Sigmoid colon (tissue), 7 donors: ENCODE data around the gene KLK5. TPM values are rescaled to one million over a fixed set of nuclear protein-coding genes. Genes with fewer than 3 reads are reported as not detected.

Experiments
- DNase-seq: peaks from one replicate; pipeline ENCODE4 v3.0.0-alpha.2; 2019
- H3K27ac ChIP-seq, 4 donors: fragments of 200-600 bp; sonication (generic); one replicate each; pipeline ENCODE4 v1.5.1; 2016 to 2019; ENCODE audit warnings: mild to moderate bottlenecking in 1 of 4
- H3K27me3 ChIP-seq, 3 donors: fragments of 200-600 bp; sonication (generic); one replicate each; pipeline ENCODE4 v1.5.1; 2019; ENCODE audit warnings: mild to moderate bottlenecking in 1 of 3
- H3K36me3 ChIP-seq, 4 donors: fragments of 200-600 bp; sonication (generic); one replicate each; pipeline ENCODE4 v1.5.1; 2016 to 2019
- H3K4me1 ChIP-seq, 4 donors: fragments of 200-600 bp; sonication (generic); one replicate each; pipeline ENCODE4 v1.5.1; 2017 to 2019
- H3K4me3 ChIP-seq, 4 donors: fragments of 200-600 bp; sonication (generic); one replicate each; pipeline ENCODE4 v1.5.1; 2017 to 2019; ENCODE audit warnings: mild to moderate bottlenecking in 2 of 4, moderate library complexity in 1 of 4
- H3K9me3 ChIP-seq, 4 donors: fragments of 200-600 bp in 3 of 4; sonication (generic) in 3 of 4; one replicate each; pipeline versions ENCODE4 v1.5.1 to v1.6.1; 2013 to 2019
- EP300 ChIP-seq, 4 donors: sonication (generic); formaldehyde crosslinking; IDR thresholded peaks; one replicate each; pipeline ENCODE4 v1.6.1; 2017; ENCODE audit warnings: antibody characterized with exemption in 4 of 4
- POLR2A ChIP-seq, 2 donors: fragments of 450-650 bp; IDR thresholded peaks; one replicate each; pipeline ENCODE4 v1.6.1; 2016; ENCODE audit warnings: antibody characterized with exemption in 2 of 2, mild to moderate bottlenecking in 2 of 2, moderate library complexity in 2 of 2
- POLR2AphosphoS5 ChIP-seq, 4 donors: sonication (generic); formaldehyde crosslinking; IDR thresholded peaks; one replicate each; pipeline ENCODE4 v1.6.1; 2017; ENCODE audit warnings: antibody characterized with exemption in 4 of 4
- WGBS, 2 donors: extraction: QIAGEN DNeasy Blood & Tissue Kit; methylation state at CpG; one replicate each; pipeline ENCODE4 v1.1.7; 2013; 5-methylcytosine and 5-hydroxymethylcytosine counted together
- intact Hi-C: fragments of 100-400 bp; cut with DNase I; formaldehyde crosslinking; loops from one replicate; pipeline ENCODE4 v1.15.1; 2023
- polyA plus RNA-seq, 3 donors: library from polyadenylated mRNA; stranded (reverse); fragments of 200-250 nt; gene quantifications; one replicate each; pipeline ENCODE4 v1.2.3, GENCODE V29; 2013
- total RNA-seq, 4 donors: library from RNA; depleted of rRNA; stranded (reverse); fragments of >200 nt; gene quantifications; one replicate each; pipeline ENCODE4 v1.1.0, GENCODE V29; 2016
- TF ChIP-seq, protein P1 (sequence below), 4 experiments: fragments of 450-650 bp in 3 of 4; fragments of 200-600 bp in 1 of 4; IDR thresholded peaks; one replicate each; pipeline ENCODE4 v1.5.1; 2016 to 2019; ENCODE audit warnings: antibody characterized with exemption in 4 of 4, mild to moderate bottlenecking in 3 of 4, moderate library complexity in 2 of 4
- donor health status: healthy with polysubstance abuse.
- donor health status: Bipolar disorder and iron deficiency.
- donor health status: healthy.

The KLK5 gene
- total and polyA plus RNA-seq, 7 donors = not detected

DNA sequence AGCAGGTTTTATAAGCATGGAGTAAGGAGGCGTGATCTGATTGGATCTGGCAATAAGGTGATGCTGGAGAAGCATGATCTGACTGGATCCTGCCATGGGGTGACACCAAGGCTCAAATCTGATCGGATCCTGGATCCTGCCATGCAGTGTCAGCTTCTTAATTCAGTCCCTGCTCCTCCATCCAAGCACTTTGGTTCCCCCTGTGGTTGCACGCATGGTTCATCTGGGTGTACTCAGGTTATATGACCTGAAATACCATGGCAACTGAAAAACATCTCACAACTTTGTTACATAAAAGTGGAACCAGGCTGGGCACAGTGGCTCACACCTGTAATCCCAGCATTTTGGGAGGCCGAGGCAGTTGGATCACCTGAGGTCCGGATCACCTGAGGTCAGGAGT is 24.0 kb downstream of the KLK5 start:
- Histone ChIP-seq H3K4me1 (no peaks in the 10 kb centered on the region), H3K9me3 (no peaks in the 10 kb centered on the region), H3K27me3 (peaks cover 0 to 55% (median 32%) of the 10 kb centered on the region in 3 donors), H3K36me3 (no peaks in the 10 kb centered on the region), H3K27ac (no peak overlapping the region), H3K4me3 (no peak overlapping the region)
- intact Hi-C loops = loop anchor here (10.0 kb wide), 1 partner anchor 574 kb away; no protein-coding TSS in a partner anchor
- no peak for DNase-seq
- TF ChIP-seq, protein P1, sequence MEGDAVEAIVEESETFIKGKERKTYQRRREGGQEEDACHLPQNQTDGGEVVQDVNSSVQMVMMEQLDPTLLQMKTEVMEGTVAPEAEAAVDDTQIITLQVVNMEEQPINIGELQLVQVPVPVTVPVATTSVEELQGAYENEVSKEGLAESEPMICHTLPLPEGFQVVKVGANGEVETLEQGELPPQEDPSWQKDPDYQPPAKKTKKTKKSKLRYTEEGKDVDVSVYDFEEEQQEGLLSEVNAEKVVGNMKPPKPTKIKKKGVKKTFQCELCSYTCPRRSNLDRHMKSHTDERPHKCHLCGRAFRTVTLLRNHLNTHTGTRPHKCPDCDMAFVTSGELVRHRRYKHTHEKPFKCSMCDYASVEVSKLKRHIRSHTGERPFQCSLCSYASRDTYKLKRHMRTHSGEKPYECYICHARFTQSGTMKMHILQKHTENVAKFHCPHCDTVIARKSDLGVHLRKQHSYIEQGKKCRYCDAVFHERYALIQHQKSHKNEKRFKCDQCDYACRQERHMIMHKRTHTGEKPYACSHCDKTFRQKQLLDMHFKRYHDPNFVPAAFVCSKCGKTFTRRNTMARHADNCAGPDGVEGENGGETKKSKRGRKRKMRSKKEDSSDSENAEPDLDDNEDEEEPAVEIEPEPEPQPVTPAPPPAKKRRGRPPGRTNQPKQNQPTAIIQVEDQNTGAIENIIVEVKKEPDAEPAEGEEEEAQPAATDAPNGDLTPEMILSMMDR (IDR thresholded peaks at IDR 0.05) = no peak
- TF ChIP-seq EP300 (IDR thresholded peaks at IDR 0.05) (no peak), POLR2AphosphoS5 (IDR thresholded peaks at IDR 0.05) (no peak), POLR2A (IDR thresholded peaks at IDR 0.05) (no peak)
- 20 to 74% methylated on average over 5 of the region's 5 CpGs for WGBS, 2 donors

DNA sequence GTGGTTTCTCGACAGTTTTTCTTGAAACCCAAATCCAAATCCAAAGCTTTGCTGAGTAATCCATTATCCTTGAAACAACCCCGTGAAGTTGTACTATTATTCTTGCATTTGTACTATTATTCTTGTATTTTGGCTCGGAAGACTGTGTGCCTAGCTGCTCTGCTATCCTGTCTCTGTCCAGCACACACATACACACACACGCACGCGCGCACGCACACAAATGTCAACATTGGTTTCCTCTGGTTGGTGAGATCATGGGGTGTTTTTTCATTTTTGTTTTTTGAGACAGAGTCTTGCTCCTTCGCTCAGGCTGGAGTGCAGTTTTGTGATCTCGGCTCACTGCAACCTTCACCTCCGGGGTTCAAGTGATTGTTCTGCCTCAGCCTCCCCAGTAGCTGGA is 26.7 kb downstream of the KLK5 start:
- no peak overlapping the region for H3K27ac ChIP-seq
- H3K4me3 ChIP-seq = no peak overlapping the region
- peaks cover 0 to 50% (median 32%) of the 10 kb centered on the region in 3 donors for H3K27me3 ChIP-seq
- TF ChIP-seq POLR2AphosphoS5 (IDR thresholded peaks at IDR 0.05) (no peak), EP300 (IDR thresholded peaks at IDR 0.05) (no peak), POLR2A (IDR thresholded peaks at IDR 0.05) (no peak)
- TF ChIP-seq, protein P1 (IDR thresholded peaks at IDR 0.05) = no peak
- intact Hi-C loops = loop anchor here (10.0 kb wide), 1 partner anchor 571 kb away; no protein-coding TSS in a partner anchor
- H3K36me3 ChIP-seq = no peaks in the 10 kb centered on the region
- DNase-seq = no peak
- peaks cover 0 to 5% (median 0%) of the 10 kb centered on the region in 4 donors for H3K4me1 ChIP-seq
- 66 to 76% methylated on average over 11 of the region's 11 CpGs for WGBS, 2 donors
- no peaks in the 10 kb centered on the region for H3K9me3 ChIP-seq

DNA sequence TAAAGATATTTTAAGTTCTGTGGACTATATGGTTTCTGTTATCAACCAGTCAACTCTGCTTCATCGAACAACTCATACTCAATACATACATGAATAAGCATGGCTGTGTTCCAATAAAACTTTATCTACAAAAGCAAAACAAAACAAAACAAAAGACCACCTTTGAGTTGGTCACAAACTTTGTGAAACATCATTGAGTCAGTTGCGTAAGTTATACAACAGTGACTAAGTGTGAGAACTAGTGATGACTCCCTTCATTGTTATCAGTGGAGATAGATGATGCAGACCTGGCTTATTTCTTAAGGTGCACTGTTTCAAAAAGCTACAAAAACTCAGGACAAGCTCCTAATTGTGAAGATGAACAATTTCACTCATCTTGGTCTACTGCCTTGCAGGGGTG is 27.1 kb downstream of the KLK5 start:
- DNase-seq = no peak
- Histone ChIP-seq H3K4me3 (no peak overlapping the region), H3K4me1 (peaks cover 0 to 5% (median 0%) of the 10 kb centered on the region in 4 donors), H3K27ac (no peak overlapping the region), H3K27me3 (peaks cover 0 to 49% (median 32%) of the 10 kb centered on the region in 3 donors), H3K36me3 (no peaks in the 10 kb centered on the region), H3K9me3 (no peaks in the 10 kb centered on the region)
- WGBS, 2 donors = 80 to 90% methylated on average over 2 of the region's 2 CpGs
- intact Hi-C loops = loop anchor here (10.0 kb wide), 1 partner anchor 571 kb away; no protein-coding TSS in a partner anchor
- TF ChIP-seq POLR2A (IDR thresholded peaks at IDR 0.05) (no peak), POLR2AphosphoS5 (IDR thresholded peaks at IDR 0.05) (no peak), EP300 (IDR thresholded peaks at IDR 0.05) (no peak)
- TF ChIP-seq, protein P1 (IDR thresholded peaks at IDR 0.05) = no peak

DNA sequence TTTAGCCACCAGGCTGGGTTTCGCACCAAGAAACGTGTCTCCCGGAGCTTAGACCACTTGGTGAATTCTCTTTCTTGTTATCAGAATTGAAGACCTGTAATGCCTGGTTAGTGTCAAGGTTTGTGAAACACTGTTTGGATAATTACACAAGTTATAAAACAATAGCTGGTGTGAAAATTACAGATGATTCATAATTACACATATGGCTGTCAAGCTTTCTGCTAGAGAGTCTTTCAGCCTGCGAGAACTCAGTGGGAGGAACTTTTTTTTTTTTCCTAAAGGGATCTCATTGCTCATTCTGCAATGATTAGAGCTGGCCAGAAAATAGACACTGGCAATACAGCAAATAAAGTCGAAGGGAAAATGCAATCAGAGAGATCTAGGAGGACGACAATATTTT is 28.3 kb downstream of the KLK5 start:
- TF ChIP-seq, protein P1 (IDR thresholded peaks at IDR 0.05) = no peak
- TF ChIP-seq EP300 (IDR thresholded peaks at IDR 0.05) = no peak
- no peak for TF ChIP-seq POLR2AphosphoS5 (IDR thresholded peaks at IDR 0.05)
- TF ChIP-seq POLR2A (IDR thresholded peaks at IDR 0.05) = no peak
- H3K36me3 ChIP-seq = no peaks in the 10 kb centered on the region
- H3K27ac ChIP-seq = no peak overlapping the region
- WGBS, 2 donors = 51 to 61% methylated on average over 6 of the region's 6 CpGs
- DNase-seq = no peak
- no peaks in the 10 kb centered on the region for H3K9me3 ChIP-seq
- intact Hi-C loops = loop anchor here (10.0 kb wide), 1 partner anchor 570 kb away; no protein-coding TSS in a partner anchor
- H3K4me1 ChIP-seq = peaks cover 0 to 5% (median 0%) of the 10 kb centered on the region in 4 donors
- H3K27me3 ChIP-seq = peaks cover 0 to 47% (median 29%) of the 10 kb centered on the region in 3 donors
- no peak overlapping the region for H3K4me3 ChIP-seq
